Fibroblast of the aortic adventitia (primary cell): ENCODE data around the gene DTNBP1. TPM values are rescaled to one million over a fixed set of nuclear protein-coding genes. Genes with fewer than 3 reads are reported as not detected.
A peak's percentile ranks its signal among the peaks of the same experiment; 100 is the strongest.

Experiments used
- DNase-seq: peaks from one replicate; pipeline ENCODE4 v3.0.0-alpha.2; 2010; ENCODE audit warnings: low read depth
- H3K4me3 ChIP-seq: 2 replicates; pipeline ENCODE4 v1.5.1; 2011; ENCODE audit warnings: low read depth, mild to moderate bottlenecking, control low read depth, low read length, moderate library complexity
- CTCF ChIP-seq: IDR thresholded peaks from 2 replicates; pipeline ENCODE4 v1.5.1; 2011; ENCODE audit warnings: mild to moderate bottlenecking, low read length, control low read depth, inconsistent platforms; ENCODE audit not compliant: insufficient read depth
- small RNA-seq: library from RNA; depleted of rRNA; stranded (forward); fragments of <200 nt; gene quantifications from one replicate; pipeline ENCODE3, GENCODE V24; 2012
- total RNA-seq: library from RNA; depleted of rRNA; stranded (reverse); fragments of >200 nt; gene quantifications from 2 replicates; pipeline ENCODE4 v1.2.3, GENCODE V29; 2012; ENCODE audit warnings: low replicate concordance

The DTNBP1 gene
- total RNA-seq, 1 donor, result 5.8 TPM

GRCh38 chr6:15475261-15475660, 187.6 kb downstream of the DTNBP1 start:
- DNase-seq, result no peak
- no peak for TF ChIP-seq CTCF
- no peak overlapping the region for H3K4me3 ChIP-seq

GRCh38 chr6:15474196-15474595, 188.6 kb downstream of the DTNBP1 start:
- TF ChIP-seq CTCF, result no peak
- H3K4me3 ChIP-seq, result no peak overlapping the region
- DNase-seq, result no peak

DNA sequence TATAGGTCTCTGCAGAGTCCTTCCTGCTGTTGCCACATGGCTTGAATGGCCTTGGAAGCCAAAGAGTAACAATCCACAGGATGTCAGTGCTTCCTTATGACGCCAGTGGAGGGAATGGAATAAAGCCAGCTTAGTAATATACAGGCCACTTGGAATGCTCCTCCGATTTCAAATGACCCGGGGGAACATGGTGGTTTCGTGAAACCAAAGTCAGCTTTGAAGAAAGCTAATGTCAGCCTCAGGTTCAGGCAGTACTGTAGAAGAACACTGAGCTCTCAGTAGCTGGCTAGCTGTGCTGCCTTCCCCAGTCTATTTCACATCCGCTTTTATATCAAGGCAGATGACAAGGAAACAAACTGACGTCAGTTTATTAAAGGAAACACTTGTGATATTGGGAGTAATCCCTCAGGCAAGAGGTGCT, 189.1 kb downstream of the DTNBP1 start:
- H3K4me3 ChIP-seq, result no peak overlapping the region
- TF ChIP-seq CTCF, result no peak
- DNase-seq, result peak; percentile 55

- H3K4me3 ChIP-seq, result no peak overlapping the region
- TF ChIP-seq CTCF, result no peak
- no peak for DNase-seq
Observed at GRCh38 chr6:15473174-15473573, 189.7 kb downstream of the DTNBP1 start.

Small RNA genes lying within 50 kb of the gene (small RNA-seq; reads per million reads assigned to genes)
- not detected for gene RF00001
